Measurements from ENCODE around the gene EXOC8.

- TF ChIP-seq, protein P1, sequence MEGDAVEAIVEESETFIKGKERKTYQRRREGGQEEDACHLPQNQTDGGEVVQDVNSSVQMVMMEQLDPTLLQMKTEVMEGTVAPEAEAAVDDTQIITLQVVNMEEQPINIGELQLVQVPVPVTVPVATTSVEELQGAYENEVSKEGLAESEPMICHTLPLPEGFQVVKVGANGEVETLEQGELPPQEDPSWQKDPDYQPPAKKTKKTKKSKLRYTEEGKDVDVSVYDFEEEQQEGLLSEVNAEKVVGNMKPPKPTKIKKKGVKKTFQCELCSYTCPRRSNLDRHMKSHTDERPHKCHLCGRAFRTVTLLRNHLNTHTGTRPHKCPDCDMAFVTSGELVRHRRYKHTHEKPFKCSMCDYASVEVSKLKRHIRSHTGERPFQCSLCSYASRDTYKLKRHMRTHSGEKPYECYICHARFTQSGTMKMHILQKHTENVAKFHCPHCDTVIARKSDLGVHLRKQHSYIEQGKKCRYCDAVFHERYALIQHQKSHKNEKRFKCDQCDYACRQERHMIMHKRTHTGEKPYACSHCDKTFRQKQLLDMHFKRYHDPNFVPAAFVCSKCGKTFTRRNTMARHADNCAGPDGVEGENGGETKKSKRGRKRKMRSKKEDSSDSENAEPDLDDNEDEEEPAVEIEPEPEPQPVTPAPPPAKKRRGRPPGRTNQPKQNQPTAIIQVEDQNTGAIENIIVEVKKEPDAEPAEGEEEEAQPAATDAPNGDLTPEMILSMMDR (IDR thresholded peaks at IDR 0.05), result no peak
- TF ChIP-seq EP300 (IDR thresholded peaks at IDR 0.05), result no peak
Observed at GRCh38 chr1:231357187-231357772, 19.6 kb upstream of the EXOC8 start.

All from suprapubic skin (tissue), 3 donors.